GM21528 (cell line): ENCODE measurements around the gene ASAP2.
"Not testable (repeated sequence)": the region's sequence is repeated elsewhere in the genome, so short reads cannot be mapped to it uniquely, and the experiment has no call there.

Experiments used
- ATAC-seq: cut with Tn5 transposase; IDR thresholded peaks from one replicate; pipeline ENCODE4 v1.9.1; 2021; ENCODE audit warnings: mild to moderate bottlenecking, moderate library complexity; ENCODE audit not compliant: unreplicated experiment, low FRiP score

Gene ASAP2

GRCh38 chr2:9249020-9249800, 42.6 kb downstream of the ASAP2 start:
- no peak for ATAC-seq

DNA sequence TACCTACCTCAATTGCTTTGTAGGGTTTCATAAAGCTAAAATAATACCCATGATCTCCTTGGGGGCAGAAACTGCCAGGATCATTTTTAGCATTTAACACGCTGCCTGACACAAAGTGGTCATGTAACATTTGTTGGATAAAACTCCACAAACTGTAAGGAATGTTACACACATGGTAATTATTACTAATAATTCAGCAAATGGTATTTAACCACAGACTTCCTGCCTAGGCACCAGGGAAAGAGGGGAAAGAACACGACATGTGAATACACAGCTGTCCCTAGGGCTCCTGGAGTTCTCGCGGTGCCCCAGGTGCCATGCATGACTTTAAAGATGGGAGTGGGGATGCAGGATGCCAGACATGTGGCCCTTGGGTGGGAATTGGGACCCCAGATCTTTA, 43.5 kb downstream of the ASAP2 start:
- ATAC-seq: no peak

DNA sequence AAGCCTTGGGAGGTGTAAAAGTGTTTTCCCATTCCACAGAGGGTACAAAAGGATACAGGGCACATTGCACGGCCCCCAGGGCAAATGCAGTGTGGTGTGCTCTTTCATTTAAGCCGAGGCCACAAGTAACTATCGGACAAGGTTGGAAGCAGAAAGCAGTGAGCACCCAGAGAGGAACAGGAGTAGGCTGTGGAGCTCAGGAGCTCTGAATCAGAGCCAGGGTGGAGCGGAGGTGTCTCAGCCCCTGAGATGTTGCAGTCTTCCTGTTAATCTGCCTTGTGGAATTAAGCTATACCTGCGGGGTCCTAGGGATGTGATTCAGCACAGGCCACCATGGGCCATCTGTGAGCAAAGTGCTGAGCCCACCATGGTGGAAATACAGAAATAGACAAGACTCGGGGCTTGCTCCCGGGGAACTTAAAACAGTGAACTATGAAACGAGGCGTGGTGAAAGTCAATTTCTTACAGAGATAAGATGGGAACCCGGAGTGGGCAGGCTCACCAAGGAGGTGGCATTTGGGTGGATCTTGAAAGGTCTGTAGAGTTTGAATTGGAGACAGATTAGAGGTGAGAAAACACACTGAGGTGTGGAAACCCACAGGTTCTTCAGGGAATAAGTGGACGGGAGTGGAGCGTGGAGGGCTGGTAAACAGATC, 44.0 kb downstream of the ASAP2 start:
- ATAC-seq: no peak

DNA sequence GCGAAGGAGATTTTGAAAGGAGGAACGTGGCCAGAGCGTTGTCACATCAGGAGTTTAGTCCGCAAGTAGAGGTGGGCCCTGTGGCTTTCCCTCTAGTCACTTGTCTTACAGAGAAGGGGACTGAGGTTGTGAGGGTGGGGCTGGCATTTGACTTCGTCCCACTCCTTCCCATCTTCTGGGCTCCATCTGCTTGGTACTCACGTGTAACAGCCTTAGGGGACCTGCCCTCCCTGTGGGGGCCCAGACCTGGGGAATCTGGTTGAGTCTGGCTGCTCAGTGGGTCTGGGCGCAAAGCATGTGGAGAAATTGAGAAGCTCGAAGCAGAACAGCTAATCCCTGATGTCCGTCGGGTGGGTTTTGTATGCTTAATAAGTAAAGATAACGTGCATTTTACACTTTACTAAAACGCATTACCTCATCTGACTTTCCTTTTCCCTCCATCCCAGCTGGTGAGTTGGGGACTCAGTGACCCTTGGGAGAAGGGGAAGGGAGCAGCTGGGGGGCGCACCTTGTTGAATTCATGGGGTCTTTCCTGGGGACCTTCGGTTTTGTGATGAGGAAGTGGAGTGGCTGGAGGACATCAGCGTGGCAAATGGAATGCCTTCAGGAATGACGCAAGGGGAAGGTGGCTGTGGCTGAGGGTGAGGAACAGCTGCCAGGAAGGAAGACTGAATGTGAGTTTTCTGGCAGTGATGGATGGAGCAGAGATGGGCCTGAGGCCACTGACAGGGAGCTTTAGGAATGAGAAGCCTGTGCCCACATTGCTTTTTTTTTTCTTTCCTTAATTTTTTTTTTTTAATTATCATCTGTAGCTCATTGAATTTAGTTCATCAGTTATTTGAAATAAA, 44.8 kb downstream of the ASAP2 start:
- no peak for ATAC-seq

GRCh38 chr2:9252002-9252357, 45.4 kb downstream of the ASAP2 start:
- no peak for ATAC-seq

- no peak for ATAC-seq
Measured at GRCh38 chr2:9255416-9255815, 48.8 kb downstream of the ASAP2 start.

DNA sequence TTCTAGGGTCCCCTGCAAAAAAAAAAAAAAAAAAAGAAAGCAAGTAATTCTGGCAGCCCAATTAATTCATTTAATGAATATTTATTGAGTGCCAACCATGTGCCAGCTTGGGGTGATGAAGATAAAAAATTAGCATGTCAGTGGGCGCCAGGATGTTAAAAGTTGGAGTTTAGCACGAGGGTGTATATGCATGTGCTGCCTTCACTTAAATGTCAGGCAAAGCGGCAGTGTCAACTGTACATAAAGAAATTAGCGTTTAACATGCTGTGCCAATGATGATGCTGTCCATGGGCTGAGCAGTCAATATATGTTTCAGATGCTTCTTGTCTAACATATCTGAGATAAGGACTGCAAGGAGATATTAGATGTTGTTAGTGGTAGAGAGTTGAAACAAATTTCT, 49.5 kb downstream of the ASAP2 start:
- ATAC-seq: no peak

GRCh38 chr2:9256570-9257043, 50.0 kb downstream of the ASAP2 start:
- no peak for ATAC-seq

DNA sequence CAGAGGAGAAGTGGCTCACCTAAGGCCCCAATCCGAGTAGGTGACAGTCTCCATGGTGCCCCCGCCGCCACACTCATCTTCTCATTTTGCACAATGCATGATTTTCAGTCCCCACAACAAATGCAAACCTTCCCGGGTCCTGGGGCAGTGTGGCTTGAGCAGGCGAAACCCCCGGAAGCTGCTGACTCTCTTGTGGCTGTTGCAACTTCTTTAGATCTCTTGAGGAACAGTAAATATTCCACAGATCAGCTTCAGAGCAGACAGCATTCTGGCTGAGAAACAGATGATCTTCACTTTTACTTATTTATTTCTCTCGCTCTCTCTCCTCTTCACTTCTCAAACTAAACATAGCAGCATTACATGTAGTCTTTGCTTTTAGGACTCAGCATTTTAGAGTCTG, 51.9 kb downstream of the ASAP2 start:
- ATAC-seq: no peak

DNA sequence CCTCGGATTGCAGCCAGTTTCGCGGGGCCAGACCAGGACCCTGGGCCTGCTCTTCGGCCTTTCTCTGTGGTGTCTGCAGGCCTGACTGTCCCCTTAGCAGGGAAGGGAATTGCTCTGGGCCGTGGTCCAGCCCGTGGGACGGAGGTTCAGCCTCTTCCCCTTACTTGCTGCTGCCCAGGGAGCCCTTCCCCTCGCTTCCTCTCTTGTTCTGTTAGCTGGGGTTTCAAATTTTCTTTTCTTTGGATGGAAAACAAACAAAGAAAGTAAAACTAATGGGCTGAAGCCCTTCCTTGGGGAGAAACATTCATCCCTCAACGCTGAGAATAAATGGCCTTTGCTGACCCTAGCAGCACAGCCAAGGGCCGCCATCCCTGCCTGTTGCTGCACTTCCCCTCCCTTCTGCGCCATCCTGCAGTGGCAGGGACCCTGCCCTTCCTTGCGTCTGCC, 52.4 kb downstream of the ASAP2 start:
- ATAC-seq: no peak

DNA sequence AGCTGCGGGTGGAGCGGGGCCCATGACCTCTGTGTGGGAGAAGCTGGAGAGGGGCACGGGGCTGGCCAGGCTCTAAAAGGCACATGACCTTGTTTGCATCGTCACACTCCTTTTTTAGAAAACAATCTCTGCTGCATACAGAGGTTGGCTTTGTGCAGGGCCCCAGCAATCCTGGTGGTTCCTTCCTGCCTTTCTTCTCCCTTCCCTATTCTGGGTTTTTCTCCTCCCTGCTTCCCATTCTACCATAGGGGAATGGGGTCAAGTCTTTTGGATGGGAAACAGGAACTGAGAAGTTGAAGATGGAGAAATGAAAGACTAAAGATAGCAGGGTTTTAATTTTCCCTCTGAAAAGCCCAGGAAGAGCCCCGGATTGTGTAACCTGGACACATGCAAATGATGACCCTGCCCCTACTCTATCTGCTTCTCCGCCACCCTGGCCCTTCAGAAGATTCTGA, 53.9 kb downstream of the ASAP2 start:
- ATAC-seq: no peak

GRCh38 chr2:9261231-9261883, 54.7 kb downstream of the ASAP2 start:
- ATAC-seq: no peak

GRCh38 chr2:9262671-9263171, 56.1 kb downstream of the ASAP2 start:
- ATAC-seq: no peak

DNA sequence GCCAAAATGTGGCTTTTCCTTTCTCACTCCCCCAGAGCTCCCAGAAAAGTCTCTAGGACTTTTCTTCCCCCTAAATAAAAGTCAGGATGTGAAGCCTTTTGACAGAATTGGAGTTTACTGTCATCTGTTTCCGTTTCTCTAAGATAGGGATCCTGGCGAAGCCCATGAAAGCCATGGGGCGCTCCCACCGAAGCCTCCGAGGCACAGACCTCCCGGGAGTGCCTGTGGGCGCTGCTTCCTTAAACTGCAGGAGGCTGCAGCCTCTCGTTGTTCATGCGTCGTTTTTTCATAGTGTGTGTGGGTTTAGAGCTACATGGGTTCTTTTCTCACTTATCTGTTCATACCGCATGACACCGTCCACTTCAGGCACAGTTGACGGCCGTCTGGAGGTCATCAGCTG, 56.8 kb downstream of the ASAP2 start:
- no peak for ATAC-seq

DNA sequence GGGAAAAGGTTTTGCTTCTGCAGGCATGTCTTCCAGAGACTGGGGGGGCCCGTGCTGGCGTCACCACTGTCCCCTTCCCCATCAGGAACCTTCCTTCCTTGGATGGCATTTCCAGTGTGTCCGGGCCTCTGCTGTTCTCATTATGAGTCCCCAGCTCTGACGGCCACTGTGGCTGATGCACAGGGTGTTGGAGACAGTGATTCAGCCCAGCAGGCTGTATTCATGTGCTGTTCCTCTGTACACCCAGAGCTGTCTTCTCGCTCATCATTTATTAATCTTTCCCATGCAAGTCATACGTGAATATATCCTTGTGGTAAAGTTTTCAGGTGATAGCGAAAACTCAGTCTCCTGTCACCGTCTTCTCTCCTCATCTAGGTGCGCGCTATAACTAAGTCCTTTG, 57.7 kb downstream of the ASAP2 start:
- ATAC-seq: no peak

DNA sequence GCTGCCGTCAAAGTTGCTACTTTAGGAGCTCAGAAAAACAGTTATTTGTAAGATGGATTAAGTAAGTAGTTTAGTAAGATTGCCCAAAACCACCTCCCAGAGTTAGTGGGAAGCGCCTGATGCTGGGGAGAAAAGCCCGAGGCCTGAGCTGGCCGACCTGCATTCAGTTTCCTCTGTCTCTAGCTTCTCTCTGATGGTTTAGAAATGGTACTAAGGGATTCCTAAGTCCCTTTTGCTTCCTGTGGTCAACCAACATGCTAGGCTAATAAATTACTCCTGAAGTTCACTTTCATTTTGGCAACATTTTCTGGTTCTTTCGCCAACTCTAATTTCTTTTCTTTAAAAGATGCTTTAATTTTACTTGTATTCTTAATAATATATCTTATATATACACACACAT, 60.1 kb downstream of the ASAP2 start:
- ATAC-seq: no peak

DNA sequence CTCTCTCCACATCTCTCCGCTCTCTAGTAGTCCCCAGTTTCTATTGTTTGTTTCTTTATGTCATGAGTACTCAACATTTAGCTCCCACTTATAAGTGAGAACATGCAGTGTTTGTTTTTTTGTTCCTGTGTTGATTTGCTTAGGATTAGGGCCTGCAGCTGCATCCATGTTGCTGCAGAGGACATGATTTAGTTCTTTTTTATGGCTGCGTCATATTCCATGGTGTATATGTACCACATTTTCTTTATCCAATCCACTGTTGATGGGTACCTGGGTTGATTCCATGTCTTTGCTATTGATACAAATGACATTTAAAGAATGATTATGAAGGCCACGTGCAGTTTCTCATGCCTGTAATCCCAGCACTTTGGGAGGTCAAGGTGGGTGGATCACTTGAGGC, 60.7 kb downstream of the ASAP2 start:
- ATAC-seq: not testable (repeated sequence)

- ATAC-seq: no peak
Measured at GRCh38 chr2:9268301-9269080, 61.9 kb downstream of the ASAP2 start.

- no peak for ATAC-seq
Measured at GRCh38 chr2:9269295-9269694, 62.7 kb downstream of the ASAP2 start.
